Measurements from ENCODE around the gene PAK2.

Gene PAK2

DNA sequence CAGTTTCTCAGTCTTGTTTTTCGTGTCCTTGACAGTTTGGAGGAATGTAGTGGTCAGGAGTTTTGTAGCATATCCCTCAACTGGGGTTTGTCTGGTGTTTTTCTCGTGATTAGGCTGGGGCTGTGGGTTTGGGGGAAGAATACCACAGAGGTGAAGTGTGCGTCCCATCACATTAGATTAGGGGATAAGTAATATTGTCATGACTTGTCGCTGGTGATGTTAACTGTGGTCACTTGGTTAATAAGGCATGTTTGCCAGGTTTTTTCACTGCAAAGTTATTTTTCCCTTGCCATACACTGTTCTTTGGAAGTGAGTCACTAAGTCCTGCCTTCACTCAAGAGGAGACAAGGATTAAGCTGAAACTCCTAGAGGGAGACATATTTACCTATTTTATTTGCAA is 39.1 kb downstream of the PAK2 start:
- Mint-ChIP-seq H3K9me3 (no peaks in the 10 kb centered on the region), H3K4me3 (no peak overlapping the region), H3K27me3 (no peaks in the 10 kb centered on the region), H3K27ac (no peak overlapping the region), H3K36me3 (peaks cover 20% of the 10 kb centered on the region), H3K4me1 (peaks cover 39% of the 10 kb centered on the region)
- ATAC-seq (ENCODE audit: low read depth) (no peak), DNase-seq (ENCODE audit: low spot score in 2 of 2) (no peak)

DNA sequence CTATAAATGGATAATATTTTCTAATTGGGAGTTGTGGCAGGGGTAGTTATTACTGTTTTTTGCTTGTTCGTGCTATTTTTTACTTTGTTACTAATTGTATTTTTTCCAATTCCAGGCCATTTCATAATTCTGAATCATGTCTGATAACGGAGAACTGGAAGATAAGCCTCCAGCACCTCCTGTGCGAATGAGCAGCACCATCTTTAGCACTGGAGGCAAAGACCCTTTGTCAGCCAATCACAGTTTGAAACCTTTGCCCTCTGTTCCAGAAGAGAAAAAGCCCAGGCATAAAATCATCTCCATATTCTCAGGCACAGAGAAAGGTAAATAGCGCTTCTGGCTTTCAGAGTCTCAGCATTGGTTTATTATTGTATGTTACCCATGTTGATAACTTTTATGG is 42.9 kb downstream of the PAK2 start:
- Mint-ChIP-seq H3K36me3 (peaks cover 31% of the 10 kb centered on the region), H3K4me3 (no peak overlapping the region), H3K27me3 (no peaks in the 10 kb centered on the region), H3K27ac (no peak overlapping the region), H3K4me1 (peaks cover 24% of the 10 kb centered on the region), H3K9me3 (no peaks in the 10 kb centered on the region)
- ATAC-seq (ENCODE audit: low read depth) (no peak), DNase-seq (ENCODE audit: low spot score in 2 of 2) (no peak)

DNA sequence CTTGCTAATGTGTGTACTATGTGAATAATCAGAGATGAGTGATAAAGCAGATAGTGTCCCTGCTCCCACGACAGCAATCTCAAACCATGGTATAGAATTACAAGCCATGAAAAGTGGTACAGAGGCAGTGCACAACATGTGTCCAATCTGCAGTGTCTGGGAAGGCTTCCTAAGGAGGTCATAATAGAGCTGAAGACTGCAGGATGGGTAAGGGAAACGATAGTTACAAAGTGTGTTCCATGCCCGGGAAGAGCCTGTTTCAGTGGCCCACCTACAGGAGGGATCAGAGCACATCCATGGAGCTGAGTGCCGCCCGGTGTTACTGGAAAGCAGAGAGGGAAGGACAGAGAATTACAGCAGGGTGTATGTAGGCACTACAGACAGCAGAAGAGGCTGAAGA is 48.9 kb downstream of the PAK2 start:
- Mint-ChIP-seq H3K27ac (peak overlapping the region; percentile 22), H3K36me3 (peaks cover 34% of the 10 kb centered on the region), H3K27me3 (no peaks in the 10 kb centered on the region), H3K4me3 (no peak overlapping the region), H3K4me1 (peaks cover 14% of the 10 kb centered on the region), H3K9me3 (peaks cover 1% of the 10 kb centered on the region)
- DNase-seq (ENCODE audit: low spot score in 2 of 2) (no peak), ATAC-seq (ENCODE audit: low read depth) (no peak)

GRCh38 chr3:196789885-196790359 is 50.3 kb downstream of the PAK2 start:
- Mint-ChIP-seq H3K9me3 (peaks cover 2% of the 10 kb centered on the region), H3K4me1 (peaks cover 17% of the 10 kb centered on the region), H3K27me3 (no peaks in the 10 kb centered on the region), H3K4me3 (no peak overlapping the region), H3K36me3 (peaks cover 37% of the 10 kb centered on the region), H3K27ac (no peak overlapping the region)
- ATAC-seq (ENCODE audit: low read depth) = no peak
- DNase-seq (ENCODE audit: low spot score in 2 of 2) = no peak

DNA sequence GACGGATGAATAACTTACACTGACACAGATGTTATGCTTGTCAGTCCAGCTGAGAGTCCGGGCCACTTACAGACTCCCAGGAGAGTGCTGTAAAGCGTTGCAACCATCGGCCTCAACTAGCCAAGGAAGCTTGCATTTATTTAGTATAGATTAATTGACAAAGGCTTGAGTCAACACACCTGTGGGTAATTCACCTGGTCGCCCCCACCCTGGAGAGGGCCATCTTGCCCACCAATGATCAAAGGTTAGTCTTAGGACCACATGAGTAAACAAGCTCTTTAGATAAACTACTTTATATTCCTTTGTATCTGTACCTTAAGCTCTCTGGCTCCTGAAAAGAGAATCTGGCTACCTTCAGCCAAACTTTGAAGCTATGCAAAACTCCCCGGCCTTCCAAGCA is 51.0 kb downstream of the PAK2 start:
- DNase-seq (ENCODE audit: low spot score in 2 of 2) (no peak), ATAC-seq (ENCODE audit: low read depth) (no peak)
- Mint-ChIP-seq H3K4me1 (peaks cover 16% of the 10 kb centered on the region), H3K4me3 (no peak overlapping the region), H3K9me3 (peaks cover 2% of the 10 kb centered on the region), H3K27ac (no peak overlapping the region), H3K27me3 (no peaks in the 10 kb centered on the region), H3K36me3 (peaks cover 34% of the 10 kb centered on the region)

DNA sequence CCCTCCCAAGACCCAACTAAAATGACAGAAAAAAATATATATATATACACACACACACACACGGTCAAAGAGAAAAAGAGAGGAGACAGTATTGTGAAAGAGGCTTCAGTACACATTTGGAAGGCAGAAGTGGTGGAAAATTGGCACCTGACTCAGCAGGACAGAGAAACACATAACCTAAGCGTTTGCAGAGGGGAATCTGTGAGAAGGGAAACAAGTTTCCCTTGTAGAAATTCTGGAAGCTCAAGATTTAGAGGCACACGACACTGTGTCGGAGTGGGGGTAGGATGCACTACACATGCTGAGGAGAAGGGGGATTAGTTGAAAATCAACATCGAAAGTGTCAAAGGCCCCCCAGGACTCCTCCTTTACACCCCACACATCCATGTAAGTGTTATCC is 53.1 kb downstream of the PAK2 start:
- DNase-seq (ENCODE audit: low spot score in 2 of 2) (no peak), ATAC-seq (ENCODE audit: low read depth) (no peak)
- Mint-ChIP-seq H3K27me3 (no peaks in the 10 kb centered on the region), H3K4me3 (no peak overlapping the region), H3K36me3 (peaks cover 27% of the 10 kb centered on the region), H3K4me1 (peaks cover 13% of the 10 kb centered on the region), H3K9me3 (peaks cover 2% of the 10 kb centered on the region), H3K27ac (no peak overlapping the region)

- no peaks in the 10 kb centered on the region for H3K27me3 Mint-ChIP-seq
- peak overlapping the region; percentile 19 for H3K27ac Mint-ChIP-seq
- DNase-seq (ENCODE audit: low spot score in 2 of 2) (no peak), ATAC-seq (ENCODE audit: low read depth) (no peak)
- H3K9me3 Mint-ChIP-seq = peaks cover 2% of the 10 kb centered on the region
- no peak overlapping the region for H3K4me3 Mint-ChIP-seq
- H3K36me3 Mint-ChIP-seq = peaks cover 24% of the 10 kb centered on the region
- H3K4me1 Mint-ChIP-seq = peaks cover 13% of the 10 kb centered on the region
Observed at GRCh38 chr3:196793246-196793645, 53.6 kb downstream of the PAK2 start.

DNA sequence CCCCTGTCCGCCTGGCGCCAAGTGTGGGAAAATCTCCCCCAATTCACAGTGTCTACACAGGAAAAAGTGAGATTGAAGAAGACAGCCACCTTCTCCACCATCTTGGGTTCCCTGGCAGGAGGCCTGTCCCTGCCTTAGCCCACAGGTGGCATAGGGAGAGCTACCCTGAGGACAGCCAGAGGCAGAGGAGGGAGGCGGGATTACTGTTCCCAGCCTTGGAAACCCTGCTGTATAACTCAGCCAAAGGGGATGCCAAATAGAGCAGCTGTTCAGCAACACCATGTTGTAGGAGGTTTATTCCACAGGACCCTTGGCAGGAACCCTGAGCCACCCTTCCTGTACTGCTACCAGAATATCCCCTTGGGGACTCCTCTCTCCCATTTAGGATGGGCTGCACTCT is 54.8 kb downstream of the PAK2 start:
- Mint-ChIP-seq H3K27ac (no peak overlapping the region), H3K4me1 (peaks cover 8% of the 10 kb centered on the region), H3K4me3 (no peak overlapping the region), H3K27me3 (no peaks in the 10 kb centered on the region), H3K9me3 (peaks cover 2% of the 10 kb centered on the region), H3K36me3 (peaks cover 23% of the 10 kb centered on the region)
- DNase-seq (ENCODE audit: low spot score in 2 of 2) (no peak), ATAC-seq (ENCODE audit: low read depth) (no peak)

GRCh38 chr3:196796317-196796716 is 56.7 kb downstream of the PAK2 start:
- DNase-seq (ENCODE audit: low spot score in 2 of 2) = no peak
- peaks cover 20% of the 10 kb centered on the region for H3K36me3 Mint-ChIP-seq
- peaks cover 16% of the 10 kb centered on the region for H3K4me1 Mint-ChIP-seq
- peaks cover 2% of the 10 kb centered on the region for H3K9me3 Mint-ChIP-seq
- no peak overlapping the region for H3K4me3 Mint-ChIP-seq
- ATAC-seq (ENCODE audit: low read depth) = no peak
- no peaks in the 10 kb centered on the region for H3K27me3 Mint-ChIP-seq
- no peak overlapping the region for H3K27ac Mint-ChIP-seq

DNA sequence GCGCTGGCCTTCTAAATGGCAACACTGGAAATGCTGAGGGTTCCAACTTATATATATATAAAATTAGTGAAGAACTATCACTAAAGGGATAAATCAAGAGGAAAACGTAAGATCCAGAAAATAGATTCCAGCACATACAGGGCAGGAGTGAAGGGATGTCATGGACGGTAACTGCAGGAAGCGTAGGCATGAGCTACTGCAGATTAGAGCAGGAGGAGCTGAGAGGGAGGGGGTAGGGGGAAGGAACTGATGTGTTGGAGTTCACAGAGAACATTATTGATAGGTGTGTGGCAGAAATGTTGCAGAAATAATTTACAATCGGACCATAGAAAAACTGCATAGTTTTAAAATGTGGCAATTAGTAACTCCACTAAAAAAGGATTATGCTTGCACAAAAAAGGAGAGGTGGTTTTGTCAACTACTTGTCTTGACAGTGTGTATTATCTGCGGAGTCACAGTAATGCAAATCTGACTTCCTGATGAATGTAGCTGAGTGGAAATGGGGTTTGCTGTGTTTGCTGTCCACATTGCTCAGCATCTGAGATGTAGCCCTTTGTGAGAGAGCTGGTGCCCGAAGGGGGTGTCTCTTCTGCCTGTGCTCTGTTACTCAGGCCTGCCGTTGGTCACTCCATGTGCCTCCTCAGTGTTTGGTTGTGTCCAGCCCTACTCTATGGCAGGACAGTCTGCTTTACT is 61.2 kb downstream of the PAK2 start:
- no peaks in the 10 kb centered on the region for H3K27me3 Mint-ChIP-seq
- ATAC-seq (ENCODE audit: low read depth) (peak; percentile 90), DNase-seq (ENCODE audit: low spot score in 2 of 2) (peak in 1 of 2 donors; percentile 0)
- peak overlapping the region; percentile 29 for H3K4me3 Mint-ChIP-seq
- H3K9me3 Mint-ChIP-seq = no peaks in the 10 kb centered on the region
- H3K27ac Mint-ChIP-seq = peak overlapping the region; percentile 31
- peaks cover 6% of the 10 kb centered on the region for H3K36me3 Mint-ChIP-seq
- H3K4me1 Mint-ChIP-seq = peaks cover 8% of the 10 kb centered on the region

DNA sequence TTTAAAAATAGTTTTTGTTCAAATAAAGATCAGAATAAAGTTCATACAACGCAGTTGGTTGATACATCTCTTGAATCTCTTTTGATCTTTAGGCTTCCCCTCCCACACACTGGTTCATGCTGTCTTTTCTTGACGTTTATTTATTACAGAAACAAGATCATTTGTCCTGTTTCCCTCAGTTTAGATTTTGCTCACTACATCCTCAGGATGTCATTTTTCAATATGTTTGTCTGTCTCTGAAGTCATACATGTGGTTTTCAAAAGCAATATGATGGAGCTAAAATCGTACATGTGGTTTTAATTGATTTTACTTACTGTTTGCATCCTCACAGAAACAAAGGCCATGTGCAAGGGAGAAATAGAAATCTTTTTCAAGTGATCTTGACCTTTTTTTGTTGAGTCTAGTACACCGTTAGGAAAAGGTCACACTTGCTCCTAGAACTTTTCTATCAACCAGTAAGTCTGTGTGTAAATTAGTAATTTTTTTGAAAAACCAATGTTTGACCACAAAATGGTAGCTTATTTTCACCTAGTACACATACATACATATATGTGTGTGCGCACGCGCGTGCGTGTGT is 64.3 kb downstream of the PAK2 start:
- Mint-ChIP-seq H3K27me3 (no peaks in the 10 kb centered on the region), H3K36me3 (peaks cover 15% of the 10 kb centered on the region)
- no peak for DNase-seq (ENCODE audit: low spot score in 2 of 2)

GRCh38 chr3:196804773-196805172 is 65.1 kb downstream of the PAK2 start:
- H3K9me3 Mint-ChIP-seq = no peaks in the 10 kb centered on the region
- no peak for DNase-seq (ENCODE audit: low spot score in 2 of 2)
- H3K36me3 Mint-ChIP-seq = peaks cover 17% of the 10 kb centered on the region
- H3K27me3 Mint-ChIP-seq = no peaks in the 10 kb centered on the region
- H3K4me3 Mint-ChIP-seq = no peak overlapping the region
- peaks cover 8% of the 10 kb centered on the region for H3K4me1 Mint-ChIP-seq
- H3K27ac Mint-ChIP-seq = no peak overlapping the region
- ATAC-seq (ENCODE audit: low read depth) = no peak

More for the DNA sequence above, 64.3 kb downstream of the PAK2 start:
- Mint-ChIP-seq H3K4me3 (no peak overlapping the region), H3K4me1 (peaks cover 8% of the 10 kb centered on the region), H3K9me3 (no peaks in the 10 kb centered on the region), H3K27ac (no peak overlapping the region)
- no peak for ATAC-seq (ENCODE audit: low read depth)

DNA sequence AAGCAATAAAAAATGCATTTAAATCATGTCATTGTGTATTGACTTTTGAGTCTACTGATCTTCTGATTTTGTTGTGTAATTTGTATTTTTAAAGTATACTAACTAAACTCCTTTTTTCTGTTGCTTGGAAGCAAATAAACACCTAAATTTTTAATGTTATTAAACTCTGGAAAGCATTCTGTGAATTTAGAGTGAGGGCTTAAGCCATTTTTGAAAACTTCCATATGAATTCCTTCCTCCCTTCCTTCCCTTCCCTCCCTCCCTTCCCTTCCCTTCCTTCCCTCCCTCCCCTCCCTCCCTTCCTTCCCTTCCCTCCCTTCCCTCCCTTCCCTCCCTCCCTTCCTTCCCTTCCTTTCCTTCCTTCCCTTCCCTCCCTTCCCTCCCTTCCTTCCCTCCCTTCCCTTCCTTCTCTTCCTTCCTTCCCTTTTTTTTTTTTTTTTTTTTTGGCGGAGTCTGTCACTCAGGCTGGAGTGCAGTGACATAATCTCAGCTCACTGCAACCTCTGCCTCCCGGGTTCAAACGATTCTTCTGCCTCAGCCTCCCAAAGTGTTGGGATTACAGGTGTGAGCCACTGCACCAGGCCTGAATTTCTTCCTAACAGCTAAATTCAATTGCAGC is 71.4 kb downstream of the PAK2 start:
- no peaks in the 10 kb centered on the region for H3K27me3 Mint-ChIP-seq
- H3K27ac Mint-ChIP-seq = peak overlapping the region; percentile 89
- peaks cover 1% of the 10 kb centered on the region for H3K9me3 Mint-ChIP-seq
- H3K36me3 Mint-ChIP-seq = peaks cover 34% of the 10 kb centered on the region
- DNase-seq (ENCODE audit: low spot score in 2 of 2) (no peak), ATAC-seq (ENCODE audit: low read depth) (no peak)
- H3K4me1 Mint-ChIP-seq = no peaks in the 10 kb centered on the region
- H3K4me3 Mint-ChIP-seq = no peak overlapping the region

- H3K9me3 Mint-ChIP-seq = peaks cover 1% of the 10 kb centered on the region
- peaks cover 24% of the 10 kb centered on the region for H3K36me3 Mint-ChIP-seq
- no peaks in the 10 kb centered on the region for H3K27me3 Mint-ChIP-seq
- no peak overlapping the region for H3K27ac Mint-ChIP-seq
- no peak for DNase-seq (ENCODE audit: low spot score in 2 of 2)
- no peaks in the 10 kb centered on the region for H3K4me1 Mint-ChIP-seq
- H3K4me3 Mint-ChIP-seq = no peak overlapping the region
- no peak for ATAC-seq (ENCODE audit: low read depth)
Observed at GRCh38 chr3:196812853-196813252, 73.2 kb downstream of the PAK2 start.
